ENCODE results near the gene SLC2A13.

GRCh38 chr12:40015881-40016280 is 90.0 kb downstream of the SLC2A13 start:
- TF ChIP-seq KLF9 (tag by site-specific recombination; IDR thresholded peaks at IDR 0.05; ENCODE audit: low read depth) = no peak
- TF ChIP-seq CTCF (tag by site-specific recombination; IDR thresholded peaks at IDR 0.05) = no peak
- no peak for TF ChIP-seq SP3 (tag by site-specific recombination; IDR thresholded peaks at IDR 0.05)
- TF ChIP-seq ZNF76 (tag by site-specific recombination; IDR thresholded peaks at IDR 0.05; ENCODE audit: borderline replicate concordance, low read depth) = no peak

Measured in HEK293 (cell line).